Left ventricle myocardium inferior (tissue), 1 donor: ENCODE measurements around the gene KLB. TPM values are rescaled to one million over a fixed set of nuclear protein-coding genes. Genes with fewer than 3 reads are reported as not detected.

Source experiments
- DNase-seq: peaks from one replicate; pipeline ENCODE4 v3.0.0-alpha.2; 2020
- H3K27ac ChIP-seq: fragments of 200-600 bp; replicated peaks from 2 replicates; pipeline ENCODE4 v1.8.0; 2021
- H3K27me3 ChIP-seq: fragments of 200-600 bp; 2 replicates; pipeline ENCODE4 v1.8.0; 2021; ENCODE audit warnings: low read depth
- H3K36me3 ChIP-seq: fragments of 200-600 bp; 2 replicates; pipeline ENCODE4 v1.8.0; 2021
- H3K4me1 ChIP-seq: fragments of 200-600 bp; 2 replicates; pipeline ENCODE4 v1.8.0; 2021
- H3K4me3 ChIP-seq: fragments of 200-600 bp; 2 replicates; pipeline ENCODE4 v1.8.0; 2021; ENCODE audit warnings: mild to moderate bottlenecking, moderate library complexity
- H3K9me3 ChIP-seq: fragments of 200-600 bp; replicated peaks from 2 replicates; pipeline ENCODE4 v1.8.0; 2021
- CTCF ChIP-seq: fragments of 200-600 bp; IDR thresholded peaks from 2 replicates; pipeline ENCODE4 v1.8.0; 2021; ENCODE audit warnings: antibody characterized with exemption, mild to moderate bottlenecking, borderline replicate concordance
- intact Hi-C: fragments of 100-400 bp; cut with micrococcal nuclease; formaldehyde crosslinking; loops from one replicate; pipeline ENCODE4 v1.11.0; 2022
- total RNA-seq: library from RNA; stranded (reverse); fragmentation: NEBNext Ultra II Directional; extraction: Animal tissue kit (Norgen Biotek cat#: 25700); gene quantifications from one replicate; pipeline ENCODE4 v1.2.1, GENCODE V29; 2021
- donor health status: DM: no; HTN: yes; CAD: no; lungs with severe emphysema.

Gene KLB
- total RNA-seq, 1 donor from 2014 or later, result not detected

- Histone ChIP-seq H3K4me3 (no peak overlapping the region), H3K9me3 (no peaks in the 10 kb centered on the region), H3K4me1 (no peaks in the 10 kb centered on the region), H3K27ac (no peak overlapping the region), H3K36me3 (peaks cover 66% of the 10 kb centered on the region), H3K27me3 (no peaks in the 10 kb centered on the region)
- no peak for DNase-seq
- no peak for TF ChIP-seq CTCF
- intact Hi-C loops, result no loop called here
These were observed 65.7 kb downstream of the KLB start for GRCh38 chr4:39472396-39472795.

GRCh38 chr4:39476187-39476895 lies 69.6 kb downstream of the KLB start:
- Histone ChIP-seq H3K4me1 (no peaks in the 10 kb centered on the region), H3K27ac (no peak overlapping the region), H3K4me3 (no peak overlapping the region), H3K9me3 (no peaks in the 10 kb centered on the region), H3K36me3 (peaks cover 51% of the 10 kb centered on the region), H3K27me3 (no peaks in the 10 kb centered on the region)
- TF ChIP-seq CTCF, result no peak
- intact Hi-C loops, result no loop called here
- no peak for DNase-seq

GRCh38 chr4:39480251-39480650 lies 73.5 kb downstream of the KLB start:
- Histone ChIP-seq H3K9me3 (no peaks in the 10 kb centered on the region), H3K27ac (no peak overlapping the region), H3K27me3 (no peaks in the 10 kb centered on the region), H3K4me3 (no peak overlapping the region), H3K36me3 (peaks cover 18% of the 10 kb centered on the region), H3K4me1 (no peaks in the 10 kb centered on the region)
- intact Hi-C loops, result no loop called here
- no peak for DNase-seq
- TF ChIP-seq CTCF, result no peak

GRCh38 chr4:39480902-39481695 lies 74.4 kb downstream of the KLB start:
- Histone ChIP-seq H3K27ac (no peak overlapping the region), H3K4me3 (no peak overlapping the region), H3K9me3 (no peaks in the 10 kb centered on the region), H3K4me1 (no peaks in the 10 kb centered on the region), H3K36me3 (peaks cover 17% of the 10 kb centered on the region), H3K27me3 (no peaks in the 10 kb centered on the region)
- no peak for DNase-seq
- TF ChIP-seq CTCF, result no peak
- intact Hi-C loops, result no loop called here

- Histone ChIP-seq H3K4me3 (no peak overlapping the region), H3K9me3 (no peaks in the 10 kb centered on the region), H3K27ac (no peak overlapping the region), H3K4me1 (no peaks in the 10 kb centered on the region), H3K27me3 (no peaks in the 10 kb centered on the region), H3K36me3 (no peaks in the 10 kb centered on the region)
- intact Hi-C loops, result no loop called here
- no peak for TF ChIP-seq CTCF
- DNase-seq, result no peak
These were observed 78.0 kb downstream of the KLB start for GRCh38 chr4:39484582-39485272.
